ENCODE measurements around the gene MPND.
A peak's percentile ranks its signal among the peaks of the same experiment; 100 is the strongest.

MPND gene

DNA sequence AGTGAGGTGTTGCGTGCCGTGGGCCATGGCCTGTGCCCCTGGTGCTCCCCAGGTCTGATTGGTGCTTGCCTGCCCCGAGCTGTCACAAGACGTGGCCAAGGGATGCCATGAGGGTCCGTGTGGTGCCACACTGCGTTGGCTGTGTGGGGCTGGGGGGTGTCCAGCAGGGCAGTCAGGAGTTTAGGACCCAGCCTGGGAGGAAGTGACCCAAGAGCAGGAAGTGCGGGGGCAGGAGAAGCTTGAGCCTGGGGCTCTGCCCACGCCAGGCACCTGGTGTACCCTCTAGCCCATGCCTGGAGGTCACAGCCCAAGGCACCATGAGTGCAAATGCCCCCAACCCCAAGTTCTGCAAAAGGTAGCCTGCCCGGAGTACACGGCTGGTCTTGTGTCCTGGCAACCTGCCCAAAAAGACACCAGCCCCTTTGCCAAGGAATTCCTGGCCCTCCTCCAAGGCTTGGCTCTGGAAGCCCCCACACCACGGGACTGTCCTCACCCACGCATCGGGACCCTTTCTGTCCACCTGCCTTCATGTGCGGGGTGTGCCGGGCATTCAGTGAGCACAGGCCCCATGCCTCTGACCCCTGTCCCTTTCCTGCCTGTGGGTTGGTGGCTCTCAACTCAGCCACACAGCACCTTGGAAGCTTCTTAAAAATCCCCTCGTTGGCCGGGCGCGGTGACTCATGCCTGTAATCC lies 24.9 kb downstream of the MPND start:
- no peak for DNase-seq

DNA sequence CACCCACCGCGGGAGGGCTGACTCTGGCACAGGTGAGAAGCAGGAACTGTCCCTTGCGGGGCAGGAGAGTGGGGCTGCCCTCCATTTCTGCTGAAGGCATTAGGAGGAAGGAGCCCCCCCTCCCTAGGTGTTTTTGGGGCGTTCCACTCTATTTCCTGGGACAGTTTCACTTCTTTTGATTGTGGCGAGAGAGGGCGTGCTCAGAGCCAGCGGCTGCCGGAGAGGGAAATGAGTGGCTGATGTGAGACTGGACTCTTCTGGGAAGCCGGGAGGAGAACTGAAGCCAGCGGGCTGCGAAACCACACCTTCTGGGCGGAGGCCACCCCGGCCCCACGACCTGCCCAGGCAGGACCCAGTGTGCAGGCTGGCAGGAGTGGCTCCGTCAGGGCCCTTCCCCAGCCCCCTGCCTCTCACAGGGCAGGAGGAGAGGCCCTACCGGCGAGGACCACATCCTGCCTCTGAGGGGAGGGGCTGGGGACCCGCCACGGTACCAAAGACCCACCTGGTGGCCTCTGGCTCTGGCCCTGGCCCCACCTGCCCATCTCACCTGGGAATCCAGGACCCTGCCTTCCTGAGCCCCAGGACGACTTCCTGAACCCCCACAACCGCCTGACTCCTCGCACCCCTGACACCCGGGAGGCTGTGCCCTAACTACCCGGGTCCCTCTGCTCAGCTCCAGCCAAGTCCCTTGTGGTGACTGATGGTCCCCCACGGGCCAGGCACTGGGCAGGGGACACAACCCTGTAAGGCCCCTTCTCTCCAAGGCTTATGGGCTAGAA lies 25.9 kb downstream of the MPND start:
- DNase-seq = peak; percentile 78 to 85

- peak; percentile 77 to 79 for DNase-seq
These were observed 26.5 kb downstream of the MPND start for GRCh38 chr19:4369888-4370260.

DNA sequence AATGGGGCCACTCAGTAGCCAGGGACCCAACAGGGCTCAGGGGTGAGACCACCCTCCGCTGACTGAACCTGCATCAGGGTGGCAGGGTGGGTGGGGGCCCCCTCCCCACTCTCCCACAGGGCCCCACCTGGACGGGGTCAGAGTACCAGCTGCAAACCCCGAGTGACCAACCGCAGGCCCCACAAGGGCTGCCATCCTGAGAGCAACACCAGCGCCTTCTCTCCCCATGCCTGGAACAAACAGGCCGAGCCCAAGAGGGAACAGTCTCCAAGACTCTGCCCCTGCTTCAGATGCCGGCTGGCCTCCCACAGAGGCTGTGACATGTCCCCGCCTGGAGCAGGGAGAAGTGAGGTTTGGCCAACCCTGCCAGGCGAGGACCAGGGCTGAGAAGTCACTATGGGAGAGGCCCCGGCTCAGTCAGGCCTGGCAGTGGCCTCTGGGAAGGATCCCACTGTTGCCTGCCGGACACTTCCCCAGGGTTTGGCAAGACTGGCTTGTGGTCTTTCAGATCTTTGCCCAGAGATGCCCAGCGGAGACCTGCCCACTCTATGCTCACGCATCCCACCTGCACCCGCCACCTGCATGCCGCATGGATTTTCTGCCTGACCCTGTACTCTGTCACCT lies 27.2 kb downstream of the MPND start:
- no peak for DNase-seq

- no peak for DNase-seq
These were observed 28.1 kb downstream of the MPND start for GRCh38 chr19:4371247-4372164.

- DNase-seq = no peak
These were observed 29.0 kb downstream of the MPND start for GRCh38 chr19:4372165-4373012.

DNA sequence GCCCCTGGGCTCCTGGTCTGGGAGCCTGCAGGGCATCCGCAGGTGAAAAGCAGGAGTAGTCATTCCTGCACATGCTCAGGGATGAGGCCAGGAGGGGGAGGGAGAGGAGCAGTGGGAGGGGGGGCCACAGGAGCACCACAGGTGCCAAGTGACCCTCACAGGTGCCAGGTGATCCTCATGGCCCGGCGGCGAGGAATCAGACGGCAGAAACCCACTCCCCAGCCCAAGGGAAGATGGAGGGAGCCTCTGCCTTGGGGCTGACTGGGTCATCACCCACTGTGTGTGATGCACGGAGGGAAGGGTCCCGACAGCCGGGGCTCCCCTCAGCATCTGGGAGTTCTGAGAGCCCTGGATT lies 29.6 kb downstream of the MPND start:
- DNase-seq = no peak

GRCh38 chr19:4373601-4374497 lies 30.5 kb downstream of the MPND start:
- DNase-seq = peak in 1 of 2 donors; percentile 23

DNA sequence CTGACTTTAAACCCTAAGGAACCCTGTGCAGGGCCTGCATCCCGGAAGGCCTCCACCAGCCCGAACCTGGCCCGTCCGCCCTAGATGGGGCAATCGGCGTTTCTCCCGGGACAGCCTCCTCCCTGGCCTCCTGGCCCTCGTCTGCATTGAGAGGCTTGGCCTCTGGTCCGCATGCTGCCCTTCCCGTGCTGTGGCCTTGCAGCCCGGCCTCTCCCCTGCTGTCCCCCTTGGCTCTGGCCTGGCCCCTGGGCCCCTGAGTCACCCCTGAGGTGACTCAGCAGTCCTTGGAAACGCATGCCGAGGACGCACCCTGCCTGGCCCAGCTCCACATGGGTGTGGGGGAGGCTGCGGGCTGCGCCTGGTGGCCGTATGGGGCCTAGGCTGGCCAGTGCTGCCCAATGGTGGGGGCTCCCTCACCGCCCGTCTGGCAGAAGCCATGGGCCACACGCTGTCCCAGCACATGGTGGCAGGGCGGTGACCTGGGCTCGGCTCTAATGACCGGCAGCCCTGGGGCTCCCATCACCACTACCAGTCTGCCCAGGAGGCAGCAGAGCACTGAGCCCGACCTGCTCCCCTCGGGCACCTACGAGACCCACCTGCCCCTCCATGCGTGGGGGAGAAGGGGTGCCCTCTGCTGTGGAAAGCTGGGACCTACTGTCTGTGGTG lies 31.3 kb downstream of the MPND start:
- peak in 1 of 2 donors; percentile 47 for DNase-seq

DNA sequence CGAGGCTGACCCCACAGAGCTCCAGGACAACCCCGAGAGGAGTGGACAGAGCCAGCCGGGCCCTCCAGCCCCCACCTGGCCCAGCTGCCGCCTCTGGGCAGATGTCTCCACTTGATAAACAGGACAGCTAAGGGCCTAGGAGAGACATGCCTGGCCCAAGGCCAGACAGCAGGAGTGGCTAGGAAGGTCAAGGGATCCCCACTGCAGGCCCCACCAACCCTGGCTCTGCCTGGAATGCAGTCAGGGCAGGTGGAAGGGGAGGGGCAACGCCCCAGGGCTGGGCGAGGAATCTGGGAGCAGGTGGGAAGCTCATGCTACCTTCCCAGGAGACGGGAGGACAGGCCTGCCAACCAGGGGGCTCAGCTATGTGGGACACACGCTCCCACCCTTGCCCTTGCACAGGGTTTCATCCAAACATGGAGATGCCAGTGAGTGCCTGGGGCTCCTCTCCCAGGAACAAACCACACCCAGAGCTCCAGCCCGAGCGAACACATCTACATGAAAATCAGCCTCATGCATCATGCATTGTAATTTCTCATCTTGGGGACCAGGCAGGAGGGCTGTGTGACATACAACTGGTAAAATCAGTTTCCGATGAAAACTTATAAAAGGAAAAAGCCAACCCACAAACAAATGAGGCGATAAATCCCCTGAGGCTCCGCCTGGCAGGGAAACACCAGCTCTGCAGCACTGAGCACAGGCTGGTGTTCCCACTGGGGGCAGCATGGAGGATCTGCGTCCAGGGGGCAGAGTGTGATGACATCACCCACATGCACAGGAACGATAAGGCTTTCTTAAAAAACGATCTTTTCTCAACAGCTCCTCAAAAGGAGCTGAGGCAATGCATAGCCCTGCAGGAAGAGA lies 32.0 kb downstream of the MPND start:
- DNase-seq = peak in 1 of 2 donors; percentile 47

DNA sequence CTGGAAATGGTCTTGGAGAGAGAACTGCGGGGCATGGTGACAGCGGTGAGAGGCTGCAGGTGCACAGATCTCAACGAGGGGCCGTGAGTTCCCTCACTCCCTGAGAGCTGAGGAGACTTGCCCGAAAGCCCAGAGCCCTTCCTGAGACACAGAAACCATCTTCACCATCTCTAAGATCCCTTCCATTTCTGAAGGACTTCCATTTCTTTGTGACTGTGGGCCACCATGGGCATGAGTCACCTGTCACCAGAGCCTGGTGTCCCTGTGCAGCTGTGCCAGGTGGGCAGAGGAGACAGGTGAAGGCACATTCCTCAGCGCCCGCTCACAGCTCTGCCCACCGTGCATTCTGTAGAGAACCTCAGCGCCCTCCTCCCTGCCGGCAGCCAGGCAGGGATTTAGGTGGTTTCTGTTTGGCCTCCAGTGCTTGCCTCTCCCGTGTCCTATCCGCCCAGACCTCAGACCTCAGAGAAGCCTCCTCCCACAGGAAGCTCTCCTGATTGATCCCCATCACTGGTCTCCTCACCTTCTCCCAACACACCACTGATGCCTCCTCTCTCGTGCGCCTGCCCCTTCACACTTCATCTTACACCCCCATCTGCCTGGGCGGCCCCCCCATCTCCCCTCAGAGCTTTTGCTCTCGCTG lies 32.8 kb downstream of the MPND start:
- no peak for DNase-seq

GRCh38 chr19:4376671-4376990 lies 33.3 kb downstream of the MPND start:
- DNase-seq = no peak

GRCh38 chr19:4376991-4377781 lies 33.8 kb downstream of the MPND start:
- no peak for DNase-seq

DNA sequence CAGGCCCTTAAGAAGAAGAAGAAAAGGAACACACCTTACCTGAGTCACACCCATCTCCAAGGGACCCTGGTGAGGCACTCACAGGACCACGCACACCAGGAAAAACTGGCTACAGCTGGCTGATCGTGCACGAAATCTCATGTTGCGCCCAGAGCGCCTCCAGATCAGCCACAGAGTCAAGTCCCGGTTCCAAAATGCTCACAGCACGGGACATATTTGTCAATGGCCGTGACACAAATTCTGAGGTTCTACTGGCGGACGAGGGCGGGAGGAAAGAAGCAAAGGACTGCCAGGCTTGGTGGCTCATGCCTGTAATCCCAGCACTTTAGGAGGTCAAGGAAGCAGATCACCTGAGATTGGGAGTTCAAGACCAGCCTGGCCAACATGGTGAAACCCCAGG lies 35.5 kb downstream of the MPND start:
- DNase-seq = no peak

GRCh38 chr19:4379383-4380253 lies 36.3 kb downstream of the MPND start:
- peak; percentile 24 to 33 for DNase-seq

- DNase-seq = peak; percentile 60 to 61
These were observed 36.9 kb downstream of the MPND start for GRCh38 chr19:4380254-4380727.

Data from CD4-positive, alpha-beta T cell treated with Interleukin-1 beta for 1 hour (primary cell).